KOPT-K1 (cell line): ENCODE measurements around the gene TEX264.

Experiments
- H3K27ac ChIP-seq: fragments of 200-600 bp; sonication (generic); 2 replicates; pipeline ENCODE4 v1.5.1; 2016; ENCODE audit warnings: antibody characterized with exemption, mild to moderate bottlenecking, low read depth, low read length; ENCODE audit not compliant: poor library complexity, severe bottlenecking
- H3K36me3 ChIP-seq: fragments of 200-600 bp; sonication (generic); 2 replicates; pipeline ENCODE4 v1.5.1; 2017; ENCODE audit warnings: antibody characterized with exemption, mild to moderate bottlenecking, low read length, moderate library complexity; ENCODE audit not compliant: insufficient read depth
- H3K9me3 ChIP-seq: fragments of 200-600 bp; sonication (generic); 2 replicates; pipeline ENCODE4 v1.5.1; 2017; ENCODE audit warnings: antibody characterized with exemption, low read length, mild to moderate bottlenecking; ENCODE audit not compliant: insufficient read depth, poor library complexity, severe bottlenecking

TEX264 gene

GRCh38 chr3:51700403-51700802 is 29.4 kb downstream of the TEX264 start:
- Histone ChIP-seq H3K27ac (no peak overlapping the region), H3K36me3 (peaks cover 96% of the 10 kb centered on the region)

GRCh38 chr3:51702156-51702555 is 31.1 kb downstream of the TEX264 start:
- H3K36me3 ChIP-seq = peaks cover 87% of the 10 kb centered on the region
- no peaks in the 10 kb centered on the region for H3K9me3 ChIP-seq
- no peak overlapping the region for H3K27ac ChIP-seq

More at GRCh38 chr3:51700403-51700802, 29.4 kb downstream of the TEX264 start:
- H3K9me3 ChIP-seq = no peaks in the 10 kb centered on the region

- Histone ChIP-seq H3K27ac (no peak overlapping the region), H3K9me3 (no peaks in the 10 kb centered on the region), H3K36me3 (peaks cover 77% of the 10 kb centered on the region)
Observed at GRCh38 chr3:51703068-51703760, 32.2 kb downstream of the TEX264 start.

GRCh38 chr3:51703761-51704510 is 32.9 kb downstream of the TEX264 start:
- Histone ChIP-seq H3K36me3 (peaks cover 69% of the 10 kb centered on the region), H3K27ac (no peak overlapping the region)

GRCh38 chr3:51704511-51704950 is 33.5 kb downstream of the TEX264 start:
- no peak overlapping the region for H3K27ac ChIP-seq
- H3K36me3 ChIP-seq = peaks cover 63% of the 10 kb centered on the region
- no peaks in the 10 kb centered on the region for H3K9me3 ChIP-seq

More at GRCh38 chr3:51703761-51704510, 32.9 kb downstream of the TEX264 start:
- no peaks in the 10 kb centered on the region for H3K9me3 ChIP-seq

GRCh38 chr3:51705276-51706020 is 34.4 kb downstream of the TEX264 start:
- Histone ChIP-seq H3K27ac (no peak overlapping the region), H3K36me3 (peaks cover 54% of the 10 kb centered on the region), H3K9me3 (no peaks in the 10 kb centered on the region)

GRCh38 chr3:51706021-51706485 is 35.0 kb downstream of the TEX264 start:
- Histone ChIP-seq H3K36me3 (peaks cover 49% of the 10 kb centered on the region), H3K27ac (no peak overlapping the region), H3K9me3 (no peaks in the 10 kb centered on the region)

GRCh38 chr3:51706788-51707731 is 36.0 kb downstream of the TEX264 start, which contains the start of gene GRM2:
Gene GRM2 (plus strand): TSS chr3:51707068. CDS start chr3:51708984, 1,916 bp downstream.
- no peaks in the 10 kb centered on the region for H3K9me3 ChIP-seq
- peaks cover 40% of the 10 kb centered on the region for H3K36me3 ChIP-seq
- no peak within 1 kb of the TSS for H3K27ac ChIP-seq

GRCh38 chr3:51708216-51708845 is 37.3 kb downstream of the TEX264 start:
- Histone ChIP-seq H3K9me3 (no peaks in the 10 kb centered on the region), H3K36me3 (peaks cover 28% of the 10 kb centered on the region), H3K27ac (no peak overlapping the region)

- Histone ChIP-seq H3K36me3 (peaks cover 21% of the 10 kb centered on the region), H3K9me3 (no peaks in the 10 kb centered on the region), H3K27ac (no peak overlapping the region)
Observed at GRCh38 chr3:51709004-51709420, 38.0 kb downstream of the TEX264 start.

- Histone ChIP-seq H3K27ac (no peak overlapping the region), H3K9me3 (no peaks in the 10 kb centered on the region), H3K36me3 (peaks cover 14% of the 10 kb centered on the region; the same call in 1 of the 2 replicates)
Observed at GRCh38 chr3:51709675-51710074, 38.6 kb downstream of the TEX264 start.

- Histone ChIP-seq H3K9me3 (no peaks in the 10 kb centered on the region), H3K27ac (no peak overlapping the region), H3K36me3 (peaks cover 4% of the 10 kb centered on the region; the same call in 1 of the 2 replicates)
Observed at GRCh38 chr3:51710631-51711351, 39.7 kb downstream of the TEX264 start.

- no peaks in the 10 kb centered on the region for H3K9me3 ChIP-seq
- no peak overlapping the region for H3K27ac ChIP-seq
Observed at GRCh38 chr3:51711352-51712037, 40.4 kb downstream of the TEX264 start.

More at GRCh38 chr3:51711352-51712037, 40.4 kb downstream of the TEX264 start:
- H3K36me3 ChIP-seq = no peaks in the 10 kb centered on the region
